Activated CD4-positive, alpha-beta memory T cell treated with anti-CD3 and anti-CD28 coated beads for 36 hours (primary cell): ENCODE measurements around the gene GOLGA2. TPM values are rescaled to one million over a fixed set of nuclear protein-coding genes. Genes with fewer than 3 reads are reported as not detected.
"Not testable (repeated sequence)": the region's sequence is repeated elsewhere in the genome, so short reads cannot be mapped to it uniquely, and the experiment has no call there.

ENCODE experiments used
- CTCF ChIA-PET: fragments of 350-600 bp; sonication (Branson Sonifier 250); formaldehyde crosslinking; loops from one replicate; lab custom pipeline; 2021; ENCODE audit warnings: antibody characterized with exemption, inconsistent platforms; lab: Charles Lee
- POLR2A ChIA-PET: fragments of 350-600 bp; sonication (Branson Sonifier 250); formaldehyde crosslinking; loops from one replicate; lab custom pipeline; 2021; ENCODE audit warnings: antibody characterized with exemption; lab: Charles Lee
- DNase-seq: peaks from one replicate; pipeline ENCODE4 v3.0.0-alpha.2; 2020
- H3K27ac Mint-ChIP-seq: one replicate; pipeline ENCODE4 v1.8.0; 2021; ENCODE audit warnings: mixed read lengths
- H3K27me3 Mint-ChIP-seq: one replicate; pipeline ENCODE4 v1.8.0; 2021; ENCODE audit warnings: mixed read lengths
- H3K36me3 Mint-ChIP-seq: one replicate; pipeline ENCODE4 v1.8.0; 2021; ENCODE audit warnings: mixed read lengths
- H3K4me1 Mint-ChIP-seq: one replicate; pipeline ENCODE4 v1.8.0; 2021; ENCODE audit warnings: low read depth, mixed read lengths
- H3K4me3 Mint-ChIP-seq: one replicate; pipeline ENCODE4 v1.8.0; 2021; ENCODE audit warnings: mild to moderate bottlenecking, mixed read lengths
- H3K9me3 Mint-ChIP-seq: one replicate; pipeline ENCODE4 v1.8.0; 2021; ENCODE audit warnings: mixed read lengths
- intact Hi-C: fragments of 100-400 bp; cut with micrococcal nuclease; formaldehyde crosslinking; loops from one replicate; pipeline ENCODE4 v1.15.1; 2023
- total RNA-seq, 2 experiments: library from RNA; stranded (reverse); gene quantifications; one replicate each; pipeline ENCODE4 v1.2.3, GENCODE V29; 2021

Gene GOLGA2
- total RNA-seq, 2 experiments from 2014 or later = 34.4 to 42.9 TPM

GRCh38 chr9:128292009-128292408 is 16.2 kb upstream of the GOLGA2 start:
- Mint-ChIP-seq H3K9me3 (no peaks in the 10 kb centered on the region), H3K36me3 (no peaks in the 10 kb centered on the region), H3K27ac (no peak overlapping the region), H3K4me1 (no peaks in the 10 kb centered on the region), H3K27me3 (no peaks in the 10 kb centered on the region), H3K4me3 (no peak overlapping the region)
- intact Hi-C loops = no loop called here
- ChIA-PET POLR2A (no interaction called here), CTCF (interaction anchor here (0.7 to 1.8 kb wide), 4 partner anchors 18 to 432 kb away, joined by 3 to 10 read pairs (median 3); partner anchors contain the start of gene CERCAM)
- DNase-seq = no peak

- ChIA-PET CTCF (no interaction called here), POLR2A (interaction anchor here (1.0 kb wide), 1 partner anchor 10 kb away, joined by 4 read pairs; no protein-coding TSS in a partner anchor)
- no peak overlapping the region for H3K4me3 Mint-ChIP-seq
- H3K27me3 Mint-ChIP-seq = no peaks in the 10 kb centered on the region
- H3K27ac Mint-ChIP-seq = no peak overlapping the region
- no peaks in the 10 kb centered on the region for H3K9me3 Mint-ChIP-seq
- H3K4me1 Mint-ChIP-seq = no peaks in the 10 kb centered on the region
- peaks cover 3% of the 10 kb centered on the region for H3K36me3 Mint-ChIP-seq
- DNase-seq = no peak
- intact Hi-C loops = no loop called here
Measured at GRCh38 chr9:128288273-128289004, 12.6 kb upstream of the GOLGA2 start.

- CTCF ChIA-PET = interaction anchor here (1.8 kb wide), 1 partner anchor 55 kb away, joined by 5 read pairs; no protein-coding TSS in a partner anchor
- intact Hi-C loops = no loop called here
- Mint-ChIP-seq H3K4me3 (no peak overlapping the region), H3K27me3 (no peaks in the 10 kb centered on the region), H3K4me1 (no peaks in the 10 kb centered on the region), H3K36me3 (peaks cover 3% of the 10 kb centered on the region), H3K9me3 (no peaks in the 10 kb centered on the region), H3K27ac (no peak overlapping the region)
- POLR2A ChIA-PET = no interaction called here
- DNase-seq = no peak
Measured at GRCh38 chr9:128286440-128286839, 10.6 kb upstream of the GOLGA2 start.

- H3K4me3 Mint-ChIP-seq = no peak overlapping the region
- intact Hi-C loops = no loop called here
- H3K27ac Mint-ChIP-seq = no peak overlapping the region
- peaks cover 3% of the 10 kb centered on the region for H3K36me3 Mint-ChIP-seq
- CTCF ChIA-PET = interaction anchor here (0.8 to 1.1 kb wide), 2 partner anchors 30 to 643 kb away, joined by 3 read pairs; no protein-coding TSS in a partner anchor
- H3K4me1 Mint-ChIP-seq = no peaks in the 10 kb centered on the region
- DNase-seq = no peak
- POLR2A ChIA-PET = no interaction called here
- H3K9me3 Mint-ChIP-seq = no peaks in the 10 kb centered on the region
- H3K27me3 Mint-ChIP-seq = no peaks in the 10 kb centered on the region
Measured at GRCh38 chr9:128285033-128285784, 9.4 kb upstream of the GOLGA2 start.

GRCh38 chr9:128282500-128282899 is 6.7 kb upstream of the GOLGA2 start:
- H3K36me3 Mint-ChIP-seq = peaks cover 3% of the 10 kb centered on the region
- POLR2A ChIA-PET = no interaction called here
- H3K4me1 Mint-ChIP-seq = peaks cover 2% of the 10 kb centered on the region
- H3K27ac Mint-ChIP-seq = no peak overlapping the region
- DNase-seq = no peak
- no peaks in the 10 kb centered on the region for H3K27me3 Mint-ChIP-seq
- H3K4me3 Mint-ChIP-seq = no peak overlapping the region
- intact Hi-C loops = no loop called here
- no peaks in the 10 kb centered on the region for H3K9me3 Mint-ChIP-seq
- CTCF ChIA-PET = no interaction called here

- Mint-ChIP-seq H3K27ac (no peak overlapping the region), H3K36me3 (peaks cover 6% of the 10 kb centered on the region), H3K4me1 (peaks cover 15% of the 10 kb centered on the region), H3K4me3 (no peak overlapping the region), H3K27me3 (no peaks in the 10 kb centered on the region), H3K9me3 (no peaks in the 10 kb centered on the region)
- no peak for DNase-seq
- ChIA-PET CTCF (no interaction called here), POLR2A (no interaction called here)
- intact Hi-C loops = no loop called here
Measured at GRCh38 chr9:128280084-128280622, 4.3 kb upstream of the GOLGA2 start.

- intact Hi-C loops = loop anchor here (5.0 to 10.0 kb wide), 2 partner anchors 87 to 755 kb away; partner anchors contain the start of genes CIZ1 and MIGA2
- DNase-seq, H3K27me3 Mint-ChIP-seq, H3K4me3 Mint-ChIP-seq, H3K27ac Mint-ChIP-seq, H3K36me3 Mint-ChIP-seq, POLR2A ChIA-PET, H3K9me3 Mint-ChIP-seq: not testable (repeated sequence)
- H3K4me1 Mint-ChIP-seq = peaks cover 21% of the 10 kb centered on the region
- CTCF ChIA-PET = interaction anchor here (1.2 kb wide), 1 partner anchor 24 kb away, joined by 4 read pairs; no protein-coding TSS in a partner anchor
Measured at GRCh38 chr9:128279088-128280073, 3.6 kb upstream of the GOLGA2 start.

- CTCF ChIA-PET = interaction anchor here (0.8 to 1.5 kb wide), 2 partner anchors 22 to 65 kb away, joined by 3 to 7 read pairs; no protein-coding TSS in a partner anchor
- H3K4me1 Mint-ChIP-seq = peaks cover 27% of the 10 kb centered on the region
- H3K4me3 Mint-ChIP-seq = peak overlapping the region; percentile 97
- H3K27ac Mint-ChIP-seq = peak overlapping the region; percentile 79
- intact Hi-C loops = loop anchor here (1.0 to 10.0 kb wide), 6 partner anchors 26 to 758 kb away; partner anchors contain the start of genes BBLN, CIZ1, COQ4 and MIGA2
- POLR2A ChIA-PET = interaction anchor here (1.2 kb wide), 1 partner anchor 276 kb away, joined by 5 read pairs; the partner anchor contains the start of gene SPTAN1
- DNase-seq = no peak
- peaks cover 14% of the 10 kb centered on the region for H3K36me3 Mint-ChIP-seq
- no peaks in the 10 kb centered on the region for H3K27me3 Mint-ChIP-seq
- H3K9me3 Mint-ChIP-seq = no peaks in the 10 kb centered on the region
Measured at GRCh38 chr9:128276574-128277270, 915 bp upstream of the GOLGA2 start.

- CTCF ChIA-PET = interaction anchor here (0.8 to 1.5 kb wide), 2 partner anchors 21 to 65 kb away, joined by 3 to 7 read pairs; no protein-coding TSS in a partner anchor
- DNase-seq = peak; percentile 100
- intact Hi-C loops = loop anchor here (1.0 to 10.0 kb wide), 6 partner anchors 25 to 759 kb away; partner anchors contain the start of genes BBLN, CIZ1, COQ4 and MIGA2
- Mint-ChIP-seq H3K9me3 (no peaks in the 10 kb centered on the region), H3K4me1 (peaks cover 27% of the 10 kb centered on the region), H3K36me3 (peaks cover 17% of the 10 kb centered on the region), H3K4me3 (peak within 1 kb of the TSS; percentile 97), H3K27ac (peak within 1 kb of the TSS; percentile 79), H3K27me3 (no peaks in the 10 kb centered on the region)
- POLR2A ChIA-PET = interaction anchor here (0.6 to 1.2 kb wide), 2 partner anchors 33 to 276 kb away, joined by 3 to 5 read pairs; partner anchors contain the start of gene SPTAN1
Measured at GRCh38 chr9:128276008-128276573, 284 bp upstream of the GOLGA2 start, which contains the start of gene SWI5. Gene SWI5, plus strand, starts transcription at chr9:128276276.

- Mint-ChIP-seq H3K27ac (no peak overlapping the region), H3K27me3 (no peaks in the 10 kb centered on the region), H3K9me3 (no peaks in the 10 kb centered on the region), H3K4me1 (peaks cover 27% of the 10 kb centered on the region), H3K36me3 (peaks cover 17% of the 10 kb centered on the region), H3K4me3 (peak overlapping the region; percentile 97)
- POLR2A ChIA-PET = interaction anchor here (0.9 kb wide), 1 partner anchor 37 kb away, joined by 4 read pairs; no protein-coding TSS in a partner anchor
- CTCF ChIA-PET = interaction anchor here (0.9 to 2.1 kb wide), 2 partner anchors 18 to 20 kb away, joined by 3 to 5 read pairs; no protein-coding TSS in a partner anchor
- intact Hi-C loops = loop anchor here (10.0 kb wide), 1 partner anchor 761 kb away; the partner anchor contains the start of gene MIGA2
- DNase-seq = no peak
Measured at GRCh38 chr9:128274245-128274644, 1.6 kb downstream of the GOLGA2 start.
